Liver (tissue), 3 donors: ENCODE measurements around the gene ASXL2.

Experiments
- CTCF ChIP-seq: fragments of 150-350 bp; IDR thresholded peaks from 2 replicates; pipeline ENCODE4 v1.5.1; 2017; ENCODE audit warnings: improper control_type of control experiment, low read depth, low read length; ENCODE audit not compliant: missing input control
- RAD21 ChIP-seq, 2 donors: IDR thresholded peaks; 2 replicates each; pipeline ENCODE4 v1.6.1; 2016; ENCODE audit warnings: antibody characterized with exemption in 2 of 2, mild to moderate bottlenecking in 2 of 2
- SP1 ChIP-seq: IDR thresholded peaks from 2 replicates; pipeline ENCODE4 v1.6.1; 2018; ENCODE audit warnings: antibody characterized with exemption, mild to moderate bottlenecking
- YY1 ChIP-seq: IDR thresholded peaks from 2 replicates; pipeline ENCODE4 v1.6.1; 2016; ENCODE audit warnings: antibody characterized with exemption, mild to moderate bottlenecking
- TF ChIP-seq, protein P1 (sequence below): IDR thresholded peaks from 2 replicates; pipeline ENCODE4 v1.6.1; 2016; ENCODE audit warnings: antibody characterized with exemption, mild to moderate bottlenecking
- donor health status: healthy.
- donor health status: healthy.

GRCh38 chr2:25742501-25742900 lies 135.8 kb downstream of the ASXL2 start:
- no peak for TF ChIP-seq SP1
- no peak for TF ChIP-seq CTCF
- TF ChIP-seq YY1: no peak
- TF ChIP-seq, protein P1, sequence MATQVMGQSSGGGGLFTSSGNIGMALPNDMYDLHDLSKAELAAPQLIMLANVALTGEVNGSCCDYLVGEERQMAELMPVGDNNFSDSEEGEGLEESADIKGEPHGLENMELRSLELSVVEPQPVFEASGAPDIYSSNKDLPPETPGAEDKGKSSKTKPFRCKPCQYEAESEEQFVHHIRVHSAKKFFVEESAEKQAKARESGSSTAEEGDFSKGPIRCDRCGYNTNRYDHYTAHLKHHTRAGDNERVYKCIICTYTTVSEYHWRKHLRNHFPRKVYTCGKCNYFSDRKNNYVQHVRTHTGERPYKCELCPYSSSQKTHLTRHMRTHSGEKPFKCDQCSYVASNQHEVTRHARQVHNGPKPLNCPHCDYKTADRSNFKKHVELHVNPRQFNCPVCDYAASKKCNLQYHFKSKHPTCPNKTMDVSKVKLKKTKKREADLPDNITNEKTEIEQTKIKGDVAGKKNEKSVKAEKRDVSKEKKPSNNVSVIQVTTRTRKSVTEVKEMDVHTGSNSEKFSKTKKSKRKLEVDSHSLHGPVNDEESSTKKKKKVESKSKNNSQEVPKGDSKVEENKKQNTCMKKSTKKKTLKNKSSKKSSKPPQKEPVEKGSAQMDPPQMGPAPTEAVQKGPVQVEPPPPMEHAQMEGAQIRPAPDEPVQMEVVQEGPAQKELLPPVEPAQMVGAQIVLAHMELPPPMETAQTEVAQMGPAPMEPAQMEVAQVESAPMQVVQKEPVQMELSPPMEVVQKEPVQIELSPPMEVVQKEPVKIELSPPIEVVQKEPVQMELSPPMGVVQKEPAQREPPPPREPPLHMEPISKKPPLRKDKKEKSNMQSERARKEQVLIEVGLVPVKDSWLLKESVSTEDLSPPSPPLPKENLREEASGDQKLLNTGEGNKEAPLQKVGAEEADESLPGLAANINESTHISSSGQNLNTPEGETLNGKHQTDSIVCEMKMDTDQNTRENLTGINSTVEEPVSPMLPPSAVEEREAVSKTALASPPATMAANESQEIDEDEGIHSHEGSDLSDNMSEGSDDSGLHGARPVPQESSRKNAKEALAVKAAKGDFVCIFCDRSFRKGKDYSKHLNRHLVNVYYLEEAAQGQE: no peak
- TF ChIP-seq RAD21 (IDR thresholded peaks at IDR 0.05): no peak
